ENCODE results near the gene ADAR.

Gene ADAR

GRCh38 chr1:154533952-154534844 lies 73.8 kb downstream of the ADAR start:
- H3K9ac ChIP-seq (ENCODE audit: low read length in 5 of 5): no peak overlapping the region

More at GRCh38 chr1:154533952-154534844, 73.8 kb downstream of the ADAR start:
- Histone ChIP-seq H3K9me3 (ENCODE audit: control insufficient read depth in 5 of 5, low read length in 5 of 5) (peaks cover 0 to 2% (median 0%) of the 10 kb centered on the region in 5 donors), H3K4me3 (ENCODE audit: low read depth in 1 of 5, low read length in 5 of 5) (no peak overlapping the region), H3K27ac (ENCODE audit: low read depth, low read length) (no peak overlapping the region), H3K36me3 (ENCODE audit: control insufficient read depth in 5 of 5, insufficient read depth in 5 of 5, low read length in 5 of 5) (peaks cover 0 to 8% (median 0%) of the 10 kb centered on the region in 5 donors), H3K27me3 (ENCODE audit: control insufficient read depth in 5 of 5, insufficient read depth in 4 of 5, low read length in 5 of 5) (no peaks in the 10 kb centered on the region), H3K4me1 (ENCODE audit: control insufficient read depth in 5 of 5, insufficient read depth in 5 of 5, low read length in 5 of 5) (no peaks in the 10 kb centered on the region)
